Upper lobe of left lung (tissue), 4 donors: Measurements from ENCODE around the gene GNB3.
"Not testable (repeated sequence)": the region's sequence is repeated elsewhere in the genome, so short reads cannot be mapped to it uniquely, and the experiment has no call there.

ENCODE experiments used
- CTCF ChIP-seq, 6 experiments: fragments of 450-650 bp in 4 of 6; fragments of 200-600 bp in 2 of 6; sonication (generic) in 2 of 6; IDR thresholded peaks; one replicate each; pipeline ENCODE4 v1.5.1; 2016 to 2019; ENCODE audit warnings: antibody characterized with exemption in 6 of 6
- POLR2A ChIP-seq, 4 donors: fragments of 450-650 bp; IDR thresholded peaks; one replicate each; pipeline ENCODE4 v1.5.1; 2016 to 2017; ENCODE audit warnings: antibody characterized with exemption in 4 of 4, mild to moderate bottlenecking in 2 of 4
- POLR2AphosphoS5 ChIP-seq, 2 donors: sonication (generic); formaldehyde crosslinking; IDR thresholded peaks; one replicate each; pipeline ENCODE4 v1.5.1; 2017; ENCODE audit warnings: antibody characterized with exemption in 2 of 2

- TF ChIP-seq CTCF, POLR2A, POLR2AphosphoS5 (IDR thresholded peaks at IDR 0.05): not testable (repeated sequence)
These were observed 24.6 kb downstream of the GNB3 start for GRCh38 chr12:6865307-6865706.
